ENCODE data around the gene SPATA18.

DNA sequence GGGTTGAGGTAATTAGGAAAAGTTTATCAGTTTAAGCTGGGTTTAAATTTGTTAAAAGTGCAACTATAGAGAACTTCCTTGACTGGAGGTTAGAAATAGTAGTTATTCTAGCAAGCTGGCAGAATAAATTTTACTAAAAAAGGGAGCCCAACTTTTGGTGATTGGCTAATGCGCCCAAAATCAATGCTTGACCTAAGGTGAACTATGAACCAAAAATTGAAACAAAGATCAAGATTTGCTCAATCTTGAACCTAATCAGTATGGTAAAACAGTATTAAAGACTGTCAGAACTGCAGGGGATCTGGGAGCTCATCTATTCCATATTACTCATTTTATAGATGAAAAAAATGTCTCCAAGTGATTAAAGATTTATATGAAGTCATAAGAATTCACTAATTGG, 6.1 kb upstream of the SPATA18 start:
- TF ChIP-seq ZNF274 (IDR thresholded peaks at IDR 0.05; ENCODE audit: low read depth, low read length) = no peak
- TF ChIP-seq JUND (IDR thresholded peaks at IDR 0.05) = no peak
- no peak for TF ChIP-seq POLR2AphosphoS5 (IDR thresholded peaks at IDR 0.05; ENCODE audit: low read depth, low read length)
- TF ChIP-seq SIN3A (IDR thresholded peaks at IDR 0.05; ENCODE audit: low read depth) = no peak
- TF ChIP-seq, protein P1, sequence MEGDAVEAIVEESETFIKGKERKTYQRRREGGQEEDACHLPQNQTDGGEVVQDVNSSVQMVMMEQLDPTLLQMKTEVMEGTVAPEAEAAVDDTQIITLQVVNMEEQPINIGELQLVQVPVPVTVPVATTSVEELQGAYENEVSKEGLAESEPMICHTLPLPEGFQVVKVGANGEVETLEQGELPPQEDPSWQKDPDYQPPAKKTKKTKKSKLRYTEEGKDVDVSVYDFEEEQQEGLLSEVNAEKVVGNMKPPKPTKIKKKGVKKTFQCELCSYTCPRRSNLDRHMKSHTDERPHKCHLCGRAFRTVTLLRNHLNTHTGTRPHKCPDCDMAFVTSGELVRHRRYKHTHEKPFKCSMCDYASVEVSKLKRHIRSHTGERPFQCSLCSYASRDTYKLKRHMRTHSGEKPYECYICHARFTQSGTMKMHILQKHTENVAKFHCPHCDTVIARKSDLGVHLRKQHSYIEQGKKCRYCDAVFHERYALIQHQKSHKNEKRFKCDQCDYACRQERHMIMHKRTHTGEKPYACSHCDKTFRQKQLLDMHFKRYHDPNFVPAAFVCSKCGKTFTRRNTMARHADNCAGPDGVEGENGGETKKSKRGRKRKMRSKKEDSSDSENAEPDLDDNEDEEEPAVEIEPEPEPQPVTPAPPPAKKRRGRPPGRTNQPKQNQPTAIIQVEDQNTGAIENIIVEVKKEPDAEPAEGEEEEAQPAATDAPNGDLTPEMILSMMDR (IDR thresholded peaks at IDR 0.05 in 2 of 3, conservative IDR thresholded peaks at IDR 0.05 in 1 of 3; ENCODE audit: borderline replicate concordance in 1 of 3, insufficient read depth in 1 of 3, low read depth in 2 of 3, low read length in 2 of 3) = no peak
- TF ChIP-seq EGR1 (IDR thresholded peaks at IDR 0.05; ENCODE audit: low read depth) = no peak
- no peak for TF ChIP-seq TCF7L2 (IDR thresholded peaks at IDR 0.05; ENCODE audit: borderline replicate concordance, extremely low read depth, insufficient read depth, insufficient read length)
- TF ChIP-seq EZH2 (IDR thresholded peaks at IDR 0.05) = no peak
- TF ChIP-seq ZFX (IDR thresholded peaks at IDR 0.05) = no peak
- TF ChIP-seq SP1 (IDR thresholded peaks at IDR 0.05; ENCODE audit: low read depth) = no peak
- TF ChIP-seq, protein P2, sequence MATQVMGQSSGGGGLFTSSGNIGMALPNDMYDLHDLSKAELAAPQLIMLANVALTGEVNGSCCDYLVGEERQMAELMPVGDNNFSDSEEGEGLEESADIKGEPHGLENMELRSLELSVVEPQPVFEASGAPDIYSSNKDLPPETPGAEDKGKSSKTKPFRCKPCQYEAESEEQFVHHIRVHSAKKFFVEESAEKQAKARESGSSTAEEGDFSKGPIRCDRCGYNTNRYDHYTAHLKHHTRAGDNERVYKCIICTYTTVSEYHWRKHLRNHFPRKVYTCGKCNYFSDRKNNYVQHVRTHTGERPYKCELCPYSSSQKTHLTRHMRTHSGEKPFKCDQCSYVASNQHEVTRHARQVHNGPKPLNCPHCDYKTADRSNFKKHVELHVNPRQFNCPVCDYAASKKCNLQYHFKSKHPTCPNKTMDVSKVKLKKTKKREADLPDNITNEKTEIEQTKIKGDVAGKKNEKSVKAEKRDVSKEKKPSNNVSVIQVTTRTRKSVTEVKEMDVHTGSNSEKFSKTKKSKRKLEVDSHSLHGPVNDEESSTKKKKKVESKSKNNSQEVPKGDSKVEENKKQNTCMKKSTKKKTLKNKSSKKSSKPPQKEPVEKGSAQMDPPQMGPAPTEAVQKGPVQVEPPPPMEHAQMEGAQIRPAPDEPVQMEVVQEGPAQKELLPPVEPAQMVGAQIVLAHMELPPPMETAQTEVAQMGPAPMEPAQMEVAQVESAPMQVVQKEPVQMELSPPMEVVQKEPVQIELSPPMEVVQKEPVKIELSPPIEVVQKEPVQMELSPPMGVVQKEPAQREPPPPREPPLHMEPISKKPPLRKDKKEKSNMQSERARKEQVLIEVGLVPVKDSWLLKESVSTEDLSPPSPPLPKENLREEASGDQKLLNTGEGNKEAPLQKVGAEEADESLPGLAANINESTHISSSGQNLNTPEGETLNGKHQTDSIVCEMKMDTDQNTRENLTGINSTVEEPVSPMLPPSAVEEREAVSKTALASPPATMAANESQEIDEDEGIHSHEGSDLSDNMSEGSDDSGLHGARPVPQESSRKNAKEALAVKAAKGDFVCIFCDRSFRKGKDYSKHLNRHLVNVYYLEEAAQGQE (IDR thresholded peaks at IDR 0.05; ENCODE audit: low read depth) = no peak
